Activated CD4-positive, alpha-beta T cell treated with anti-CD3 and anti-CD28 coated beads, Interleukin-2, amount 10 ng/mL, durations not matched to agents 24 days and 14 days (primary cell): ENCODE data around the gene LPP. TPM values are rescaled to one million over a fixed set of nuclear protein-coding genes. Genes with fewer than 3 reads are reported as not detected.

ENCODE experiments used
- DNase-seq: peaks from one replicate; pipeline ENCODE4 v3.0.0; 2022
- H3K27ac Mint-ChIP-seq: one replicate; pipeline ENCODE4 v1.8.0; 2022; ENCODE audit warnings: mild to moderate bottlenecking, mixed read lengths
- H3K27me3 Mint-ChIP-seq: one replicate; pipeline ENCODE4 v1.8.0; 2022; ENCODE audit warnings: mixed read lengths
- H3K36me3 Mint-ChIP-seq: one replicate; pipeline ENCODE4 v1.8.0; 2022; ENCODE audit warnings: low read depth, mild to moderate bottlenecking, mixed read lengths
- H3K4me1 Mint-ChIP-seq: one replicate; pipeline ENCODE4 v1.8.0; 2021; ENCODE audit warnings: mixed read lengths
- H3K4me3 Mint-ChIP-seq: one replicate; pipeline ENCODE4 v1.8.0; 2022; ENCODE audit warnings: mild to moderate bottlenecking, moderate library complexity, mixed read lengths
- H3K9me3 Mint-ChIP-seq: one replicate; pipeline ENCODE4 v1.8.0; 2021; ENCODE audit warnings: mixed read lengths
- intact Hi-C: fragments of 100-400 bp; cut with micrococcal nuclease; formaldehyde crosslinking; loops from one replicate; pipeline ENCODE4 v1.15.1; 2023
- total RNA-seq: library from RNA; stranded (reverse); gene quantifications from 2 replicates; pipeline ENCODE4 v1.2.3, GENCODE V29; 2022

LPP gene
- total RNA-seq, 1 donor from 2014 or later = 41.4 TPM

- intact Hi-C loops = no loop called here
- Mint-ChIP-seq H3K36me3 (peaks cover 3% of the 10 kb centered on the region), H3K4me3 (no peak overlapping the region), H3K9me3 (peaks cover 7% of the 10 kb centered on the region), H3K4me1 (peaks cover 38% of the 10 kb centered on the region), H3K27ac (no peak overlapping the region), H3K27me3 (no peaks in the 10 kb centered on the region)
- no peak for DNase-seq
These were observed 4.4 kb upstream of the LPP start for GRCh38 chr3:188149587-188149986.

- Mint-ChIP-seq H3K27me3 (no peaks in the 10 kb centered on the region), H3K9me3 (peaks cover 7% of the 10 kb centered on the region)
These were observed 3.0 kb upstream of the LPP start for GRCh38 chr3:188150982-188151381.

GRCh38 chr3:188151438-188151837 lies 2.5 kb upstream of the LPP start:
- Mint-ChIP-seq H3K9me3 (peaks cover 7% of the 10 kb centered on the region), H3K4me1 (peaks cover 52% of the 10 kb centered on the region), H3K36me3 (peaks cover 5% of the 10 kb centered on the region), H3K4me3 (no peak overlapping the region), H3K27ac (no peak overlapping the region), H3K27me3 (no peaks in the 10 kb centered on the region)
- intact Hi-C loops = loop anchor here (5.0 to 10.0 kb wide), 8 partner anchors 36 to 983 kb away; no protein-coding TSS in a partner anchor
- DNase-seq = no peak

More at GRCh38 chr3:188150982-188151381, 3.0 kb upstream of the LPP start:
- H3K36me3 Mint-ChIP-seq = peaks cover 3% of the 10 kb centered on the region
- no peak for DNase-seq
- peak overlapping the region; percentile 17 for H3K27ac Mint-ChIP-seq
- H3K4me1 Mint-ChIP-seq = peaks cover 49% of the 10 kb centered on the region
- intact Hi-C loops = loop anchor here (5.0 to 10.0 kb wide), 8 partner anchors 36 to 984 kb away; no protein-coding TSS in a partner anchor
- H3K4me3 Mint-ChIP-seq = no peak overlapping the region

GRCh38 chr3:188152660-188153436 lies 1.1 kb upstream of the LPP start:
- peaks cover 10% of the 10 kb centered on the region for H3K36me3 Mint-ChIP-seq
- peak overlapping the region; percentile 86 for H3K4me3 Mint-ChIP-seq
- no peaks in the 10 kb centered on the region for H3K27me3 Mint-ChIP-seq
- peaks cover 7% of the 10 kb centered on the region for H3K9me3 Mint-ChIP-seq
- peaks cover 61% of the 10 kb centered on the region for H3K4me1 Mint-ChIP-seq
- peak overlapping the region; percentile 90 for H3K27ac Mint-ChIP-seq
- intact Hi-C loops = loop anchor here (5.0 to 10.0 kb wide), 8 partner anchors 34 to 982 kb away; no protein-coding TSS in a partner anchor
- DNase-seq = peak; percentile 67

GRCh38 chr3:188153437-188154013 lies 432 bp upstream of the LPP start:
- no peaks in the 10 kb centered on the region for H3K27me3 Mint-ChIP-seq
- intact Hi-C loops = loop anchor here (1.0 to 10.0 kb wide), 14 partner anchors 11 to 981 kb away; partner anchors contain the start of gene BCL6
- H3K4me3 Mint-ChIP-seq = peak overlapping the region; percentile 86
- H3K9me3 Mint-ChIP-seq = peaks cover 7% of the 10 kb centered on the region
- peaks cover 13% of the 10 kb centered on the region for H3K36me3 Mint-ChIP-seq
- peak overlapping the region; percentile 90 for H3K27ac Mint-ChIP-seq
- DNase-seq = no peak
- H3K4me1 Mint-ChIP-seq = peaks cover 59% of the 10 kb centered on the region

- peak overlapping the region; percentile 86 for H3K4me3 Mint-ChIP-seq
- DNase-seq = no peak
- peaks cover 59% of the 10 kb centered on the region for H3K4me1 Mint-ChIP-seq
- H3K36me3 Mint-ChIP-seq = peaks cover 17% of the 10 kb centered on the region
- peak overlapping the region; percentile 90 for H3K27ac Mint-ChIP-seq
- no peaks in the 10 kb centered on the region for H3K9me3 Mint-ChIP-seq
- intact Hi-C loops = loop anchor here (1.0 to 10.0 kb wide), 16 partner anchors 9 to 980 kb away; partner anchors contain the start of gene BCL6
- H3K27me3 Mint-ChIP-seq = no peaks in the 10 kb centered on the region
These were observed 1.0 kb downstream of the LPP start for GRCh38 chr3:188154809-188155574.

- peak; percentile 78 for DNase-seq
- H3K9me3 Mint-ChIP-seq = no peaks in the 10 kb centered on the region
- peaks cover 23% of the 10 kb centered on the region for H3K36me3 Mint-ChIP-seq
- intact Hi-C loops = loop anchor here (5.0 to 10.0 kb wide), 6 partner anchors 241 to 979 kb away; no protein-coding TSS in a partner anchor
- H3K27ac Mint-ChIP-seq = peak overlapping the region; percentile 90
- peak overlapping the region; percentile 86 for H3K4me3 Mint-ChIP-seq
- H3K4me1 Mint-ChIP-seq = peaks cover 64% of the 10 kb centered on the region
- no peaks in the 10 kb centered on the region for H3K27me3 Mint-ChIP-seq
These were observed 2.1 kb downstream of the LPP start for GRCh38 chr3:188156056-188156455.

- peak overlapping the region; percentile 22 for H3K4me3 Mint-ChIP-seq
These were observed 3.5 kb downstream of the LPP start for GRCh38 chr3:188157407-188157806.

GRCh38 chr3:188157971-188158370 lies 4.0 kb downstream of the LPP start:
- Mint-ChIP-seq H3K9me3 (no peaks in the 10 kb centered on the region), H3K4me3 (no peak overlapping the region), H3K27ac (peak overlapping the region; percentile 21), H3K27me3 (no peaks in the 10 kb centered on the region), H3K4me1 (peaks cover 53% of the 10 kb centered on the region), H3K36me3 (peaks cover 31% of the 10 kb centered on the region)
- DNase-seq = no peak
- intact Hi-C loops = loop anchor here (5.0 to 10.0 kb wide), 6 partner anchors 239 to 977 kb away; no protein-coding TSS in a partner anchor

More at GRCh38 chr3:188157407-188157806, 3.5 kb downstream of the LPP start:
- DNase-seq = no peak
- intact Hi-C loops = loop anchor here (5.0 to 10.0 kb wide), 6 partner anchors 240 to 977 kb away; no protein-coding TSS in a partner anchor
- no peaks in the 10 kb centered on the region for H3K27me3 Mint-ChIP-seq
- peaks cover 31% of the 10 kb centered on the region for H3K36me3 Mint-ChIP-seq
- H3K27ac Mint-ChIP-seq = peak overlapping the region; percentile 21
- H3K9me3 Mint-ChIP-seq = no peaks in the 10 kb centered on the region
- peaks cover 56% of the 10 kb centered on the region for H3K4me1 Mint-ChIP-seq

- Mint-ChIP-seq H3K4me1 (peaks cover 55% of the 10 kb centered on the region), H3K9me3 (no peaks in the 10 kb centered on the region), H3K27me3 (no peaks in the 10 kb centered on the region), H3K27ac (no peak overlapping the region), H3K4me3 (no peak overlapping the region), H3K36me3 (peaks cover 32% of the 10 kb centered on the region)
- DNase-seq = no peak
- intact Hi-C loops = loop anchor here (1.0 to 10.0 kb wide), 7 partner anchors 11 to 976 kb away; no protein-coding TSS in a partner anchor
These were observed 4.9 kb downstream of the LPP start for GRCh38 chr3:188158731-188159310.

- Mint-ChIP-seq H3K27me3 (no peaks in the 10 kb centered on the region), H3K9me3 (no peaks in the 10 kb centered on the region), H3K4me1 (peaks cover 59% of the 10 kb centered on the region), H3K36me3 (peaks cover 39% of the 10 kb centered on the region), H3K4me3 (no peak overlapping the region), H3K27ac (peak overlapping the region; percentile 17)
- intact Hi-C loops = no loop called here
- no peak for DNase-seq
These were observed 6.8 kb downstream of the LPP start for GRCh38 chr3:188160751-188161150.

GRCh38 chr3:188164248-188164687 lies 10.3 kb downstream of the LPP start:
- H3K27me3 Mint-ChIP-seq = no peaks in the 10 kb centered on the region
- DNase-seq = no peak
- H3K9me3 Mint-ChIP-seq = no peaks in the 10 kb centered on the region
- H3K36me3 Mint-ChIP-seq = peaks cover 25% of the 10 kb centered on the region
- H3K4me3 Mint-ChIP-seq = peak overlapping the region; percentile 22
- peak overlapping the region; percentile 82 for H3K27ac Mint-ChIP-seq
- peaks cover 39% of the 10 kb centered on the region for H3K4me1 Mint-ChIP-seq
- intact Hi-C loops = loop anchor here (1.0 kb wide), 1 partner anchor 10 kb away; the partner anchor contains the start of gene LPP

- Mint-ChIP-seq H3K27me3 (no peaks in the 10 kb centered on the region), H3K4me3 (no peak overlapping the region), H3K9me3 (no peaks in the 10 kb centered on the region), H3K4me1 (peaks cover 45% of the 10 kb centered on the region), H3K36me3 (peaks cover 21% of the 10 kb centered on the region), H3K27ac (peak overlapping the region; percentile 23)
- intact Hi-C loops = no loop called here
- DNase-seq = no peak
These were observed 11.6 kb downstream of the LPP start for GRCh38 chr3:188165596-188165995.
